Right lobe of liver (tissue), 6 donors: Measurements from ENCODE around the gene MARVELD2. TPM values are rescaled to one million over a fixed set of nuclear protein-coding genes. Genes with fewer than 3 reads are reported as not detected.
A peak's percentile ranks its signal among the peaks of the same experiment; 100 is the strongest.
"Not testable (repeated sequence)": the region's sequence is repeated elsewhere in the genome, so short reads cannot be mapped to it uniquely, and the experiment has no call there.

Source experiments
- ATAC-seq, 4 donors: fragments of 200-7000 bp; cut with Tn5 transposase; one replicate each; pipeline ENCODE4 v1.9.1; 2020; ENCODE audit warnings: mild to moderate bottlenecking in 4 of 4, moderate library complexity in 4 of 4
- DNase-seq, 3 donors: peaks; one replicate each; pipeline ENCODE4 v3.0.0-alpha.2; 2020
- H3K27ac ChIP-seq, 3 donors: fragments of 200-600 bp; one replicate each; pipeline ENCODE4 v1.8.0; 2022
- H3K27me3 ChIP-seq, 2 donors: fragments of 200-600 bp; one replicate each; pipeline ENCODE4 v1.8.0; 2022
- H3K36me3 ChIP-seq, 4 donors: fragments of 200-600 bp; sonication (generic) in 1 of 4; one replicate each; pipeline versions ENCODE4 v1.5.1 to v1.8.0; 2017 to 2022; ENCODE audit warnings: control low read depth in 1 of 4
- H3K4me1 ChIP-seq, 4 donors: fragments of 200-600 bp; sonication (generic) in 1 of 4; one replicate each; pipeline versions ENCODE4 v1.5.1 to v1.8.0; 2017 to 2022; ENCODE audit warnings: control low read depth in 1 of 4
- H3K4me3 ChIP-seq, 3 donors: fragments of 200-600 bp; one replicate each; pipeline ENCODE4 v1.8.0; 2022
- H3K9me3 ChIP-seq, 4 donors: fragments of 200-600 bp; sonication (generic) in 1 of 4; one replicate each; pipeline versions ENCODE4 v1.5.1 to v1.8.0; 2017 to 2022; ENCODE audit warnings: control low read depth in 1 of 4
- CTCF ChIP-seq, 4 donors: fragments of 200-600 bp in 3 of 4; fragments of 450-650 bp in 1 of 4; IDR thresholded peaks; one replicate each; pipeline versions ENCODE4 v1.5.1 to v1.8.0; 2016 to 2022; ENCODE audit warnings: antibody characterized with exemption in 4 of 4, mild to moderate bottlenecking in 2 of 4
- POLR2A ChIP-seq: fragments of 450-650 bp; IDR thresholded peaks from one replicate; pipeline ENCODE4 v1.6.1; 2017; ENCODE audit warnings: antibody characterized with exemption, mild to moderate bottlenecking
- WGBS: methylation state at CpG from one replicate; pipeline ENCODE4 v1.1.6; 2018; ENCODE audit warnings: low coverage, low lambda C conversion rate; ENCODE audit not compliant: insufficient coverage; ENCODE audit errors: missing lambda C conversion rate; 5-methylcytosine and 5-hydroxymethylcytosine counted together
- intact Hi-C, 2 donors: fragments of 100-400 bp; cut with DNase I; formaldehyde crosslinking; loops; one replicate each; pipeline versions ENCODE4 v1.11.2 to v1.14.1; 2022
- total RNA-seq, 6 experiments: library from RNA; depleted of rRNA in 2 of 6; stranded (reverse); fragments of >200 nt in 2 of 6; fragmentation: NEBNext Ultra II Directional in 3 of 6; extraction: Animal tissue kit (Norgen Biotek cat#: 25700) in 3 of 6; gene quantifications; one replicate each; pipeline versions ENCODE4 v1.1.0 to v1.2.4, GENCODE V29; 2016 to 2023
- donor health status: DM: no; HTN: yes; CAD: no.
- donor health status: DM: no; HTN: no; CAD: no.
- donor health status: DM: no; HTN: no; CAD: no.
- donor health status: DM: no; HTN: yes; CAD: no.
- donor health status: DM: no; HTN: yes; CAD: no.

MARVELD2 gene
- total RNA-seq, 6 experiments from 2014 or later, result 21.6 to 37.1 (median 26.1) TPM

GRCh38 chr5:69454460-69455249 is 39.7 kb downstream of the MARVELD2 start:
- DNase-seq (peak in 2 of 3 donors; percentile 39 to 61), ATAC-seq (peak; percentile 42 to 65 (median 59))
- Histone ChIP-seq H3K36me3 (no peaks in the 10 kb centered on the region), H3K27me3 (no peaks in the 10 kb centered on the region), H3K27ac (peak overlapping the region; percentile 85 to 98 (median 90)), H3K4me1 (peaks cover 0 to 44% (median 14%) of the 10 kb centered on the region in 4 donors), H3K4me3 (peak overlapping the region in 2 of 3 donors; percentile 4 to 27), H3K9me3 (no peaks in the 10 kb centered on the region)
- TF ChIP-seq POLR2A, result peak; percentile 14
- no peak for TF ChIP-seq CTCF (IDR thresholded peaks at IDR 0.05)
- intact Hi-C loops, result no loop called here
- WGBS, result 18% methylated on average over 8 of the region's 8 CpGs

GRCh38 chr5:69455428-69455988 is 40.6 kb downstream of the MARVELD2 start:
- 38% methylated on average over 7 of the region's 7 CpGs for WGBS
- Histone ChIP-seq H3K27ac (peak overlapping the region; percentile 64 to 98 (median 90)), H3K4me1 (peaks cover 0 to 39% (median 13%) of the 10 kb centered on the region in 4 donors)
- peak in 1 of 3 donors; percentile 48 for DNase-seq
- intact Hi-C loops, H3K27me3 ChIP-seq, H3K4me3 ChIP-seq, H3K36me3 ChIP-seq, H3K9me3 ChIP-seq: not testable (repeated sequence)
- peak in 2 of 4 donors; percentile 4 to 25 for ATAC-seq

- H3K27ac ChIP-seq, result no peak overlapping the region
- DNase-seq, result no peak
Observed at GRCh38 chr5:69462170-69462569, 47.3 kb downstream of the MARVELD2 start.

GRCh38 chr5:69466375-69466774 is 51.5 kb downstream of the MARVELD2 start:
- H3K4me3 ChIP-seq, H3K9me3 ChIP-seq, DNase-seq, H3K36me3 ChIP-seq, H3K4me1 ChIP-seq, H3K27ac ChIP-seq, intact Hi-C loops, ATAC-seq, H3K27me3 ChIP-seq: not testable (repeated sequence)
- 93% methylated on average over 3 of the region's 3 CpGs for WGBS

More at GRCh38 chr5:69462170-69462569, 47.3 kb downstream of the MARVELD2 start:
- Histone ChIP-seq H3K4me1 (no peaks in the 10 kb centered on the region), H3K36me3 (no peaks in the 10 kb centered on the region), H3K4me3 (no peak overlapping the region), H3K9me3 (no peaks in the 10 kb centered on the region), H3K27me3 (no peaks in the 10 kb centered on the region)
- WGBS, result 89% methylated on average over 1 of the region's 1 CpG
- ATAC-seq, result no peak
- no peak for TF ChIP-seq CTCF (IDR thresholded peaks at IDR 0.05)
- TF ChIP-seq POLR2A, result no peak
- intact Hi-C loops, result no loop called here

GRCh38 chr5:69467442-69468225 is 52.7 kb downstream of the MARVELD2 start:
- no peak for ATAC-seq
- H3K9me3 ChIP-seq, result no peaks in the 10 kb centered on the region
- no peak overlapping the region for H3K4me3 ChIP-seq
- intact Hi-C loops, result no loop called here
- H3K27ac ChIP-seq, result no peak overlapping the region
- DNase-seq, result no peak
- no peaks in the 10 kb centered on the region for H3K27me3 ChIP-seq
- no peak for TF ChIP-seq CTCF (IDR thresholded peaks at IDR 0.05)
- TF ChIP-seq POLR2A, result no peak
- no peaks in the 10 kb centered on the region for H3K36me3 ChIP-seq
- 84% methylated on average over 7 of the region's 8 CpGs for WGBS
- no peaks in the 10 kb centered on the region for H3K4me1 ChIP-seq
